HCT116 (cell line): ENCODE data around the gene NDE1.

Experiments used
- EZH2phosphoT487 ChIP-seq: fragments of 200-600 bp; IDR thresholded peaks from 2 replicates; pipeline ENCODE4 v1.6.1; 2018; ENCODE audit warnings: antibody characterized with exemption, borderline replicate concordance
- POLR2A ChIP-seq: IDR thresholded peaks from 2 replicates; pipeline ENCODE4 v1.7.0; 2011; ENCODE audit warnings: borderline replicate concordance; ENCODE audit not compliant: insufficient read depth, insufficient read length; ENCODE audit errors: extremely low read depth
- POLR2AphosphoS5 ChIP-seq: IDR thresholded peaks from 2 replicates; pipeline ENCODE4 v1.6.1; 2011; ENCODE audit warnings: mild to moderate bottlenecking, low read depth, low read length, moderate library complexity
- SRF ChIP-seq: IDR thresholded peaks from 2 replicates; pipeline ENCODE4 v1.6.1; 2012; ENCODE audit warnings: low read depth
- TF ChIP-seq, protein P1 (sequence below): IDR thresholded peaks from 2 replicates; pipeline ENCODE4 v1.6.1; 2011; ENCODE audit warnings: mild to moderate bottlenecking, low read length, moderate library complexity; ENCODE audit not compliant: insufficient replicate concordance; ENCODE audit errors: extremely low read depth
- TF ChIP-seq, protein P2 (sequence below), 3 experiments: fragments of 200-600 bp in 1 of 3; sonication (generic) in 1 of 3; IDR thresholded peaks in 2 of 3; conservative IDR thresholded peaks in 1 of 3; 2 replicates each; pipeline ENCODE4 v1.5.1; 2012 to 2017; ENCODE audit warnings: low read depth in 2 of 3, low read length in 2 of 3, antibody characterized with exemption in 1 of 3, borderline replicate concordance in 1 of 3, control low read depth in 1 of 3, mild to moderate bottlenecking in 1 of 3, mixed read lengths in 1 of 3, mixed run types in 1 of 3, moderate library complexity in 1 of 3; ENCODE audit not compliant: insufficient read depth in 1 of 3

DNA sequence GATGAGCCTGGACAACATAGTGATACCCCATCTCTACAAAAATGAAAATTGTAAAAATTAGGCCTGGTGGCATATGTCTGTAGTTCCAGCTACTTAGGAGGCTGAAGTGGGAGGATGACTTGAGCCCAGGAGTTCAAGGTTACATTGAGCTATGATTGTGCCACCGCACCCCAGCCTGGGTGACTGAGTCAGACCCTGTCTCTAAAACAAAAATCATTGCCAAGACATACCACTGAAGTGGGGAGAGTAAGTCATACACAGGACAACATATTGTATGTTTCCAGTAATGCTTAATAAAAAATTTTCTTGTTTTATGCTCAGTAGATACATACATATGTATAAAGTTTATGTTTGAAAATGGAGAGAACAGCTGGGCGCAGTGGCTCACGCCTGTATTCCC is 39.2 kb downstream of the NDE1 start:
- TF ChIP-seq EZH2phosphoT487 (no peak), SRF (no peak), POLR2AphosphoS5 (no peak), POLR2A (no peak)
- TF ChIP-seq, protein P1, sequence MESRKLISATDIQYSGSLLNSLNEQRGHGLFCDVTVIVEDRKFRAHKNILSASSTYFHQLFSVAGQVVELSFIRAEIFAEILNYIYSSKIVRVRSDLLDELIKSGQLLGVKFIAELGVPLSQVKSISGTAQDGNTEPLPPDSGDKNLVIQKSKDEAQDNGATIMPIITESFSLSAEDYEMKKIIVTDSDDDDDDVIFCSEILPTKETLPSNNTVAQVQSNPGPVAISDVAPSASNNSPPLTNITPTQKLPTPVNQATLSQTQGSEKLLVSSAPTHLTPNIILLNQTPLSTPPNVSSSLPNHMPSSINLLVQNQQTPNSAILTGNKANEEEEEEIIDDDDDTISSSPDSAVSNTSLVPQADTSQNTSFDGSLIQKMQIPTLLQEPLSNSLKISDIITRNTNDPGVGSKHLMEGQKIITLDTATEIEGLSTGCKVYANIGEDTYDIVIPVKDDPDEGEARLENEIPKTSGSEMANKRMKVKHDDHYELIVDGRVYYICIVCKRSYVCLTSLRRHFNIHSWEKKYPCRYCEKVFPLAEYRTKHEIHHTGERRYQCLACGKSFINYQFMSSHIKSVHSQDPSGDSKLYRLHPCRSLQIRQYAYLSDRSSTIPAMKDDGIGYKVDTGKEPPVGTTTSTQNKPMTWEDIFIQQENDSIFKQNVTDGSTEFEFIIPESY = no peak
- TF ChIP-seq, protein P2, sequence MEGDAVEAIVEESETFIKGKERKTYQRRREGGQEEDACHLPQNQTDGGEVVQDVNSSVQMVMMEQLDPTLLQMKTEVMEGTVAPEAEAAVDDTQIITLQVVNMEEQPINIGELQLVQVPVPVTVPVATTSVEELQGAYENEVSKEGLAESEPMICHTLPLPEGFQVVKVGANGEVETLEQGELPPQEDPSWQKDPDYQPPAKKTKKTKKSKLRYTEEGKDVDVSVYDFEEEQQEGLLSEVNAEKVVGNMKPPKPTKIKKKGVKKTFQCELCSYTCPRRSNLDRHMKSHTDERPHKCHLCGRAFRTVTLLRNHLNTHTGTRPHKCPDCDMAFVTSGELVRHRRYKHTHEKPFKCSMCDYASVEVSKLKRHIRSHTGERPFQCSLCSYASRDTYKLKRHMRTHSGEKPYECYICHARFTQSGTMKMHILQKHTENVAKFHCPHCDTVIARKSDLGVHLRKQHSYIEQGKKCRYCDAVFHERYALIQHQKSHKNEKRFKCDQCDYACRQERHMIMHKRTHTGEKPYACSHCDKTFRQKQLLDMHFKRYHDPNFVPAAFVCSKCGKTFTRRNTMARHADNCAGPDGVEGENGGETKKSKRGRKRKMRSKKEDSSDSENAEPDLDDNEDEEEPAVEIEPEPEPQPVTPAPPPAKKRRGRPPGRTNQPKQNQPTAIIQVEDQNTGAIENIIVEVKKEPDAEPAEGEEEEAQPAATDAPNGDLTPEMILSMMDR (IDR thresholded peaks at IDR 0.05 in 2 of 3, conservative IDR thresholded peaks at IDR 0.05 in 1 of 3; ENCODE audit: borderline replicate concordance in 1 of 3, insufficient read depth in 1 of 3, low read depth in 2 of 3, low read length in 2 of 3) = no peak
